Activated naive CD8-positive, alpha-beta T cell (primary cell): Measurements from ENCODE around the gene GRB14.
"Not testable (repeated sequence)": the region's sequence is repeated elsewhere in the genome, so short reads cannot be mapped to it uniquely, and the experiment has no call there.

ENCODE experiments used
- H3K27ac Mint-ChIP-seq: one replicate; pipeline ENCODE4 v1.8.0; 2021; ENCODE audit warnings: mixed read lengths
- H3K27me3 Mint-ChIP-seq: one replicate; pipeline ENCODE4 v1.8.0; 2021; ENCODE audit warnings: mixed read lengths
- H3K36me3 Mint-ChIP-seq: one replicate; pipeline ENCODE4 v1.8.0; 2021; ENCODE audit warnings: mixed read lengths
- H3K4me1 Mint-ChIP-seq: one replicate; pipeline ENCODE4 v1.8.0; 2021; ENCODE audit warnings: low read depth, mixed read lengths
- H3K4me3 Mint-ChIP-seq: one replicate; pipeline ENCODE4 v1.8.0; 2021; ENCODE audit warnings: mild to moderate bottlenecking, mixed read lengths
- H3K9me3 Mint-ChIP-seq: one replicate; pipeline ENCODE4 v1.8.0; 2021; ENCODE audit warnings: low read depth, mixed read lengths

GRB14 gene

GRCh38 chr2:164620873-164621763 lies at the start of gene GRB14:
Gene GRB14 (minus strand): TSS chr2:164621482. CDS start chr2:164621309, 173 bp downstream.
- Mint-ChIP-seq H3K9me3 (peaks cover 3% of the 10 kb centered on the region), H3K36me3 (no peaks in the 10 kb centered on the region), H3K27ac (no peak within 1 kb of the TSS), H3K27me3 (peaks cover 12% of the 10 kb centered on the region), H3K4me1 (peaks cover 7% of the 10 kb centered on the region), H3K4me3 (peak within 1 kb of the TSS; percentile 70)

GRCh38 chr2:164669291-164669690 lies 48.0 kb upstream of the GRB14 start:
- Mint-ChIP-seq H3K36me3 (no peaks in the 10 kb centered on the region), H3K27ac (no peak overlapping the region), H3K27me3 (no peaks in the 10 kb centered on the region), H3K4me3 (no peak overlapping the region), H3K4me1 (no peaks in the 10 kb centered on the region), H3K9me3 (no peaks in the 10 kb centered on the region)

GRCh38 chr2:164667566-164667965 lies 46.3 kb upstream of the GRB14 start:
- Mint-ChIP-seq H3K9me3 (no peaks in the 10 kb centered on the region), H3K4me1 (no peaks in the 10 kb centered on the region), H3K4me3 (no peak overlapping the region), H3K36me3 (no peaks in the 10 kb centered on the region), H3K27me3 (no peaks in the 10 kb centered on the region), H3K27ac (no peak overlapping the region)

GRCh38 chr2:164664070-164664469 lies 42.8 kb upstream of the GRB14 start:
- Mint-ChIP-seq H3K4me3 (no peak overlapping the region), H3K4me1 (no peaks in the 10 kb centered on the region), H3K9me3 (no peaks in the 10 kb centered on the region), H3K27me3 (no peaks in the 10 kb centered on the region), H3K27ac (no peak overlapping the region), H3K36me3 (no peaks in the 10 kb centered on the region)

- H3K4me1 Mint-ChIP-seq, result no peaks in the 10 kb centered on the region
- no peaks in the 10 kb centered on the region for H3K9me3 Mint-ChIP-seq
- H3K36me3 Mint-ChIP-seq, result no peaks in the 10 kb centered on the region
- no peak overlapping the region for H3K27ac Mint-ChIP-seq
- no peaks in the 10 kb centered on the region for H3K27me3 Mint-ChIP-seq
- H3K4me3 Mint-ChIP-seq, result no peak overlapping the region
Measured at GRCh38 chr2:164662868-164663631, 41.8 kb upstream of the GRB14 start.

GRCh38 chr2:164662066-164662465 lies 40.8 kb upstream of the GRB14 start:
- no peaks in the 10 kb centered on the region for H3K4me1 Mint-ChIP-seq
- no peak overlapping the region for H3K4me3 Mint-ChIP-seq
- no peaks in the 10 kb centered on the region for H3K9me3 Mint-ChIP-seq
- H3K36me3 Mint-ChIP-seq, result no peaks in the 10 kb centered on the region
- no peak overlapping the region for H3K27ac Mint-ChIP-seq
- no peaks in the 10 kb centered on the region for H3K27me3 Mint-ChIP-seq

- H3K27me3 Mint-ChIP-seq, result no peaks in the 10 kb centered on the region
- no peak overlapping the region for H3K4me3 Mint-ChIP-seq
- H3K9me3 Mint-ChIP-seq, result no peaks in the 10 kb centered on the region
- H3K27ac Mint-ChIP-seq, result no peak overlapping the region
- H3K36me3 Mint-ChIP-seq, result no peaks in the 10 kb centered on the region
- H3K4me1 Mint-ChIP-seq, result no peaks in the 10 kb centered on the region
Measured at GRCh38 chr2:164661349-164661748, 40.1 kb upstream of the GRB14 start.

- H3K27ac Mint-ChIP-seq, result no peak overlapping the region
- no peak overlapping the region for H3K4me3 Mint-ChIP-seq
- peaks cover 3% of the 10 kb centered on the region for H3K27me3 Mint-ChIP-seq
- H3K36me3 Mint-ChIP-seq, result no peaks in the 10 kb centered on the region
- no peaks in the 10 kb centered on the region for H3K4me1 Mint-ChIP-seq
- H3K9me3 Mint-ChIP-seq, result peaks cover 4% of the 10 kb centered on the region
Measured at GRCh38 chr2:164657129-164657528, 35.8 kb upstream of the GRB14 start.

GRCh38 chr2:164655750-164656149 lies 34.5 kb upstream of the GRB14 start:
- H3K27me3 Mint-ChIP-seq, result peaks cover 3% of the 10 kb centered on the region
- peaks cover 4% of the 10 kb centered on the region for H3K9me3 Mint-ChIP-seq
- no peaks in the 10 kb centered on the region for H3K4me1 Mint-ChIP-seq
- no peak overlapping the region for H3K27ac Mint-ChIP-seq
- no peak overlapping the region for H3K4me3 Mint-ChIP-seq
- H3K36me3 Mint-ChIP-seq, result no peaks in the 10 kb centered on the region

- Mint-ChIP-seq H3K36me3 (no peaks in the 10 kb centered on the region), H3K4me3 (no peak overlapping the region), H3K27me3 (peaks cover 3% of the 10 kb centered on the region), H3K27ac (no peak overlapping the region), H3K9me3 (peaks cover 9% of the 10 kb centered on the region), H3K4me1 (no peaks in the 10 kb centered on the region)
Measured at GRCh38 chr2:164655336-164655735, 34.1 kb upstream of the GRB14 start.

- Mint-ChIP-seq H3K4me1 (no peaks in the 10 kb centered on the region), H3K27ac (no peak overlapping the region), H3K36me3 (no peaks in the 10 kb centered on the region), H3K9me3 (peaks cover 18% of the 10 kb centered on the region), H3K27me3 (peaks cover 3% of the 10 kb centered on the region), H3K4me3 (no peak overlapping the region)
Measured at GRCh38 chr2:164651361-164651760, 30.1 kb upstream of the GRB14 start.

GRCh38 chr2:164644036-164644700 lies 22.9 kb upstream of the GRB14 start:
- Mint-ChIP-seq H3K9me3 (peaks cover 3% of the 10 kb centered on the region), H3K4me1 (no peaks in the 10 kb centered on the region), H3K27ac (no peak overlapping the region), H3K27me3 (no peaks in the 10 kb centered on the region), H3K4me3 (no peak overlapping the region), H3K36me3 (no peaks in the 10 kb centered on the region)

- Mint-ChIP-seq H3K27ac (no peak overlapping the region), H3K9me3 (peaks cover 3% of the 10 kb centered on the region), H3K4me1 (no peaks in the 10 kb centered on the region), H3K36me3 (no peaks in the 10 kb centered on the region), H3K27me3 (no peaks in the 10 kb centered on the region), H3K4me3 (no peak overlapping the region)
Measured at GRCh38 chr2:164642946-164643555, 21.8 kb upstream of the GRB14 start.

- Mint-ChIP-seq H3K4me1 (no peaks in the 10 kb centered on the region), H3K27me3 (no peaks in the 10 kb centered on the region), H3K4me3 (no peak overlapping the region), H3K27ac (no peak overlapping the region), H3K36me3 (no peaks in the 10 kb centered on the region), H3K9me3 (no peaks in the 10 kb centered on the region)
Measured at GRCh38 chr2:164642268-164642667, 21.0 kb upstream of the GRB14 start.

- H3K4me3 Mint-ChIP-seq, H3K36me3 Mint-ChIP-seq, H3K27ac Mint-ChIP-seq, H3K4me1 Mint-ChIP-seq, H3K27me3 Mint-ChIP-seq, H3K9me3 Mint-ChIP-seq: not testable (repeated sequence)
Measured at GRCh38 chr2:164628319-164628718, 7.0 kb upstream of the GRB14 start.
